T-helper 22 cell (primary cell): ENCODE data around the gene TMEM258.

Source experiments
- DNase-seq: peaks from one replicate; pipeline ENCODE4 v3.0.0-alpha.2; 2020; ENCODE audit warnings: low read depth

TMEM258 gene

GRCh38 chr11:61739966-61740365, 52.4 kb downstream of the TMEM258 start:
- DNase-seq, result no peak

GRCh38 chr11:61739413-61739812, 53.0 kb downstream of the TMEM258 start:
- no peak for DNase-seq
